PC-9 (cell line): ENCODE results near the gene SLC25A21.

Source experiments
- EZH2 ChIP-seq: fragments of 200-600 bp; sonication (generic); IDR thresholded peaks from 2 replicates; pipeline ENCODE4 v1.8.0; 2017; ENCODE audit warnings: antibody characterized with exemption, low read depth
- TF ChIP-seq, protein P1 (sequence below): fragments of 200-600 bp; sonication (generic); conservative IDR thresholded peaks from 2 replicates; pipeline ENCODE4 v1.6.1; 2017; ENCODE audit warnings: mixed run types, antibody characterized with exemption, mild to moderate bottlenecking, moderate library complexity

DNA sequence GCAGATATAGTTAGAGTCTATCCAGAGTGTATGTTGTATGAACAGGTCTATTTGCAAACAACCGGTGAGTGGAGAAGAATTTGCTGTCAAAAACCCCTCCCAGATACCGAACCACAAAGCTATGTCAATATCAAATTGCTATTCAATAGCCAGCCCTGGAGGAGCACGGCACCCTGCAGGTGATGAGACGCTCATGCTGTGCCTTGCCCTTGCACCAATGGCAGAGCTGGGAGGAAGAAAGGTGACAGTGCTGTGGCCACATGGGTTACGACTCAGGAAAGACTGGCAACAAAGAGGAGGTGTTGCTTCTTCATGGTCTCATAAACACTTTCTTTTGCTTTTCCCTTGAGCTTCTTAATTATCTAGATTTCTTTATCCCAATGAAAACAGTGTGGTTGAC, 455.0 kb downstream of the SLC25A21 start:
- no peak for TF ChIP-seq EZH2
- TF ChIP-seq, protein P1, sequence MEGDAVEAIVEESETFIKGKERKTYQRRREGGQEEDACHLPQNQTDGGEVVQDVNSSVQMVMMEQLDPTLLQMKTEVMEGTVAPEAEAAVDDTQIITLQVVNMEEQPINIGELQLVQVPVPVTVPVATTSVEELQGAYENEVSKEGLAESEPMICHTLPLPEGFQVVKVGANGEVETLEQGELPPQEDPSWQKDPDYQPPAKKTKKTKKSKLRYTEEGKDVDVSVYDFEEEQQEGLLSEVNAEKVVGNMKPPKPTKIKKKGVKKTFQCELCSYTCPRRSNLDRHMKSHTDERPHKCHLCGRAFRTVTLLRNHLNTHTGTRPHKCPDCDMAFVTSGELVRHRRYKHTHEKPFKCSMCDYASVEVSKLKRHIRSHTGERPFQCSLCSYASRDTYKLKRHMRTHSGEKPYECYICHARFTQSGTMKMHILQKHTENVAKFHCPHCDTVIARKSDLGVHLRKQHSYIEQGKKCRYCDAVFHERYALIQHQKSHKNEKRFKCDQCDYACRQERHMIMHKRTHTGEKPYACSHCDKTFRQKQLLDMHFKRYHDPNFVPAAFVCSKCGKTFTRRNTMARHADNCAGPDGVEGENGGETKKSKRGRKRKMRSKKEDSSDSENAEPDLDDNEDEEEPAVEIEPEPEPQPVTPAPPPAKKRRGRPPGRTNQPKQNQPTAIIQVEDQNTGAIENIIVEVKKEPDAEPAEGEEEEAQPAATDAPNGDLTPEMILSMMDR, result no peak
